Measurements from ENCODE around the gene SPRR2B.
"Not testable (repeated sequence)": the region's sequence is repeated elsewhere in the genome, so short reads cannot be mapped to it uniquely, and the experiment has no call there.

The SPRR2B gene

DNA sequence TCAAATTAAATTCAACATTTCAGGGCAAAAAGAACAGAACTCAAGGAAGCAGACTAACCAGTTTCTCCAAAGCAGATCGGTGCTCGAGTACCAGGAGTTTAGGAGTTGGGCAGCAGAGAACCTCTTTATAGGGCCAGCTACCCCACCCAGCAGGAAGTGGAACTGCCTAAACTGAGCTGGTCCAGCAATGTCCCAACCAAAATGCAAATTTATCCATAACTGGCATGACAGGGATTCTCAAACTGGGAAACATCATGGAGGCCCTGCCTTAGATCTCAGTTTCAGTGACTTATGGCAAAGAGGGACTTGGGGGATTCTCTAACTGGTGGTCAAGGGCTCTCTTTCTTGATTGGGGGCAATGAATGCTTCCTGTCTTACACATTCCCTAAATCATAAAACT, at the start of gene SPRR2B:
Gene SPRR2B, minus strand, starts transcription at position 101 of the 400 bp plus-strand sequence. CDS start 772 bp downstream, outside the sequence.
- TF ChIP-seq, protein P1, sequence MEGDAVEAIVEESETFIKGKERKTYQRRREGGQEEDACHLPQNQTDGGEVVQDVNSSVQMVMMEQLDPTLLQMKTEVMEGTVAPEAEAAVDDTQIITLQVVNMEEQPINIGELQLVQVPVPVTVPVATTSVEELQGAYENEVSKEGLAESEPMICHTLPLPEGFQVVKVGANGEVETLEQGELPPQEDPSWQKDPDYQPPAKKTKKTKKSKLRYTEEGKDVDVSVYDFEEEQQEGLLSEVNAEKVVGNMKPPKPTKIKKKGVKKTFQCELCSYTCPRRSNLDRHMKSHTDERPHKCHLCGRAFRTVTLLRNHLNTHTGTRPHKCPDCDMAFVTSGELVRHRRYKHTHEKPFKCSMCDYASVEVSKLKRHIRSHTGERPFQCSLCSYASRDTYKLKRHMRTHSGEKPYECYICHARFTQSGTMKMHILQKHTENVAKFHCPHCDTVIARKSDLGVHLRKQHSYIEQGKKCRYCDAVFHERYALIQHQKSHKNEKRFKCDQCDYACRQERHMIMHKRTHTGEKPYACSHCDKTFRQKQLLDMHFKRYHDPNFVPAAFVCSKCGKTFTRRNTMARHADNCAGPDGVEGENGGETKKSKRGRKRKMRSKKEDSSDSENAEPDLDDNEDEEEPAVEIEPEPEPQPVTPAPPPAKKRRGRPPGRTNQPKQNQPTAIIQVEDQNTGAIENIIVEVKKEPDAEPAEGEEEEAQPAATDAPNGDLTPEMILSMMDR (IDR thresholded peaks at IDR 0.05), result no peak
- no peak for DNase-seq (ENCODE audit: low spot score)

DNA sequence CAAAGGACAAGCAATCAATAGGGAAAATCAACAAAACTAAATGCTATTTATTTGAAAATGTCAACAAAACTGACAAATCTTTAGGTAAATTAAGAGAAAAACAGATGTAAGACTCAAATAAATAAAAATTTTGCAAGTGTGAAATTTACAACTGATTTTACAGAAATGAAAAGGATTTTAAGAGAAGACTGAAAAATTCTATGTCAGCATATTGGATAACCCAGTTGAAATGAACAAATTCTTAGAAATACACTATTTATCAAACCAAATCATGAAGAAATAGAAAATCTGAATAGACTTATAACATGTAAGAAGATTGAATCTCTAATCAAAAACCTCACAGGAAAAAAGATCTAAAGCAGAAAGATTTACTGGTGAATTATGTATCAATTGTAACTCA, 49.5 kb upstream of the SPRR2B start:
- H3K27ac ChIP-seq, result no peak overlapping the region
- TF ChIP-seq, protein P1 (IDR thresholded peaks at IDR 0.05), result no peak
- no peak for DNase-seq (ENCODE audit: low spot score)
- H3K4me3 ChIP-seq, result no peak overlapping the region

More for the DNA sequence above, at the start of gene SPRR2B:
- Histone ChIP-seq H3K27ac (no peak within 1 kb of the TSS), H3K4me3 (no peak within 1 kb of the TSS)

DNA sequence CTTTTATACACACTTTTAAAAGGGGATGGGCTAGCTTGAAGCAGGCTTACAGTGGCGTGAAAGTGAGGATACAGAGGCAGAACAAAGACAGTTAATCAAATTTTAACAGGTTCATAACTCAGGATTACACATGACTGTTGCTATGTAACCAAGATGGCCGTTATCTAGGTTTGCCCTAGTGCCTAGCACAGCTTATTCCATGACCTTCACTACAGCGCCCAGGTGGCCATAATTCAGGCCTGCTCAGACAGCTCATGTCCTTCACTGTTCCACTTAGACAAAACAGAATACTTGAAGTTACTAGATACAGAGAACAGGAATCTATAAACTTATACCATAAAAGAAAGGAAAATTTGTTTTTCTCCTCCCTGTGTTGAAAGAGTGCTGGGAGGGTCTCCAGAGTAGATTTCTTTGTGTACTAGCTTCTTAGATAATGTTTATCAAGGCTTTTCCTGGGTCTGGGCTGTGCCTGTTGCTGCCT, 48.1 kb upstream of the SPRR2B start:
- H3K27ac ChIP-seq, result no peak overlapping the region
- H3K4me3 ChIP-seq, result no peak overlapping the region
- DNase-seq (ENCODE audit: low spot score), result no peak
- TF ChIP-seq, protein P1 (IDR thresholded peaks at IDR 0.05), result no peak

DNA sequence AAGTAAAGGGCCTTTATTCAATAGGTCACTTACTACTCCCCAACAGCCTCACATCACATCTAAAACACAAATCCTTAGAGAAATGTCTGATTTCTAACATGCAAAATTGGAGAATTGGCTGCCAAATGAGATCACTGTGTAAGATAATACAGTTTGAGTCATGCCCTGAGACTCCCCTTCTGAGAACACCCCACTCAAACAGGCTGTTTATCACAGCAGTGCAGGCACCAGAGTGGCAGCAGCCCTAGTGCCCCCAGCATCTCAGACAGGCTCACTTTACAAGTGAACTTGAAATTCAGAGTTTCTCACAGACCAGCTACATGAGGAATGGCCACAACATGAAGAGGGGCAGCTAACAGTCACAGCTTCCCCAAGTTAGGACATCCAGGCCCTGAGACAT, 43.9 kb upstream of the SPRR2B start:
- not testable (repeated sequence) for H3K27ac ChIP-seq; H3K4me3 ChIP-seq; DNase-seq (ENCODE audit: low spot score)

DNA sequence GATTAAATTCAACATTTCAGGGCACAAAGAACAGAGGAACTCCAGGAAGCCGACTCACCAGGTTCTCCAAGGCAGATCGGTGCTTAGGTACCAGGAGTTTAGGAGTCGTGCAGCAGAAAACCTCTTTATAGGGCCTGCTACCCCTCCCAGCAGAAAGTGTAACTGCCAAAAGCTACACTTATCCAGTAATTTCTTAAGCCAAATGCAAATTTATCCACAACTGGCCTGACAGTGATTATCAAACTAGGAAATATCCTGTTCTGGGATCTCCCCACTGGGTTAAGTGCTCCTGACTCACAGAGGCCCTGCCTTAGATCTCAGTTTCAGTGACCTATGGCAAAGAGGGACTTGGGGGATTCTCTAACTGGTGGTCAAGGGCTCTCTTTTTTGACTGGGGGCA, 42.0 kb upstream of the SPRR2B start, which contains the start of gene SPRR2F:
Gene SPRR2F, minus strand, starts transcription at position 101 of the 400 bp plus-strand sequence. CDS start 783 bp downstream, outside the sequence.
- H3K27ac ChIP-seq, result no peak within 1 kb of the TSS
- TF ChIP-seq, protein P1 (IDR thresholded peaks at IDR 0.05), result no peak
- DNase-seq (ENCODE audit: low spot score), result no peak
- H3K4me3 ChIP-seq, result no peak within 1 kb of the TSS

DNA sequence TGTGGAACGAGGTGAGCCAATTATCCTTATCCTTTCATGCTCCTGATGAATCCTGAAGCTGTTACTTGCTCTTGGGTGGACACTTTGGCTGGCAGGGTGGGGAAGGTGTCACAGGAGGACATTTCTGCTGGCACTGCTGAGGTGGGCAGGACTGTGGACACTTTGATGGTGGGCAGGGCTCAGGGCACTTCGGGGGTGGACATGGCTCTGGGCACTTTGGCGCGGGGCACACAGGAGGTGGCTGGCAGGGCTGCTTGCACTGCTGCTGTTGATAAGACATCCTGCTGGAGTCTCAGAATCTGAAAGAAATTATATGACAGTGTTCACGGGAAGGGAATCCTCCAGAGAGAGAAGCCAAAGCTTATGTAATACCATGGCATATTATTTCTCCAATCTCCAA, 41.0 kb upstream of the SPRR2B start:
- DNase-seq (ENCODE audit: low spot score); H3K4me3 ChIP-seq; H3K27ac ChIP-seq: not testable (repeated sequence)

DNA sequence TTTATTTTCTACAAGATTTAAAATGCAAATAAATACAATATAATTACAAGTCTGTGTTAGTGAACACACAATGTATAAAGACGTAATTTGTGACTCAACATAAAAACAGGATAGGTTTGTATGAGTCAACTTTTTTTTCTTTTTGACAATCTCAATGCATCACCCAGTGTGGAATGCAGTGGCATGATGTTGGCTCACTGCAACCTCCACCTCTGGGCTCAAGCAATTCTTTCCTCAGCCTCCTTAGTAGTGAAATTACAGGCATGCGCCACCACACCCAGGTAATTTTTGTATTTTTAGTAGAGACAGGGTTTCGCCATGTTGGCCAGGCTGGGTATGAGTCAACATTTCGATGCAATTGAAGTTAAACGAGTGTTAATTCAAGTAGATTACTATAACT, 28.8 kb upstream of the SPRR2B start:
- DNase-seq (ENCODE audit: low spot score), result no peak
- no peak overlapping the region for H3K4me3 ChIP-seq
- TF ChIP-seq, protein P1 (IDR thresholded peaks at IDR 0.05), result no peak
- no peak overlapping the region for H3K27ac ChIP-seq

DNA sequence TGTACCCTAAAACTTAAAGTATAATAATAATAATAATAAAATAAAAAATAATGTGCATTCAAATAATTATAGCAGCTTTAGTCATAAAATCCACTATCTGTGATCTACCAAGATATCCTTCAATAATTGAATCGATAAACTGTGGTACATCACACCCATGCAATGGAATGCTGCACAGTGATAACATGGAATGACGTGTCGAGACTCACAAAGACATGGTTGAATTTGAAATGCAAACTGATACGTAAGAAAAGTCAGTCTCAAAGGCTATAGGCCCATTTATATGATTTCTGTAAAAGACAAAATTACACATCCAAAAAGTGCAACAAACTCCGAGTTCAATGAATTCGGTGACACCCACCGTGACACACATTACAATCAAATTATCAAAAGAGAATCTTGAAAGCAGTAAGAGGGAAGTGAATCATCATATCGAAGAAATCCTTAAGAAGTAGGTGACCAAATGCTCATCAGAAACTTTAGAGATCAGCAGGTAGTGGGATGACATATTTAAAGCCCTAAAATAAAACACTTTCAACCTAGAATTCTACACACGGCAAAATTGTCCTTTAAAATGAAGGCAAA, 28.1 kb upstream of the SPRR2B start:
- TF ChIP-seq, protein P1 (IDR thresholded peaks at IDR 0.05), result no peak
- no peak overlapping the region for H3K4me3 ChIP-seq
- DNase-seq (ENCODE audit: low spot score), result no peak
- no peak overlapping the region for H3K27ac ChIP-seq
